Measurements from ENCODE around the gene LIPT1. TPM values are rescaled to one million over a fixed set of nuclear protein-coding genes. Genes with fewer than 3 reads are reported as not detected.
"Not testable (repeated sequence)": the region's sequence is repeated elsewhere in the genome, so short reads cannot be mapped to it uniquely, and the experiment has no call there.

LIPT1 gene
- total and polyA plus RNA-seq, 2 experiments from 2014 or later = 4.7 to 6.6 TPM

DNA sequence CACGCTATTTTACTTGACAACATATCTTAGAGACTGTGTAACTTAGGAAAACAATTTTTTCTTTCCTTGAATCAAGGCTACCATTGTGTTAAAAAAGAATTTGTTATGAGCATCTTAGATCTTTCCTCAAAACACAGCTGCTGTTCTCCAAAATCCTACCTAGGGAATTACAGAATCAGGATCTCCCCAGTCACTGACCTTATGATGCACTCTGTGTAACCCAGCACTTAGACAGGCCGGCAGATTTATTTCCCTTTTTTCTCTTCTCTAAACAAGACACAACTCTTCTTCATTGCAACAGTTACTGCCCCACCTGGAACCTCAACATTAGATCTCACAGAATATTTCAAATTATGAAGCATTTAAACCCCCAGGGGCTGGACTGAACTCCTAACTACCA, 26.8 kb upstream of the LIPT1 start:
- TF ChIP-seq CTCF (IDR thresholded peaks at IDR 0.05; ENCODE audit: low read depth, low read length) = no peak
- Histone ChIP-seq H3K9me3 (ENCODE audit: low read depth) (no peaks in the 10 kb centered on the region), H3K4me1 (ENCODE audit: low read depth) (no peaks in the 10 kb centered on the region), H3K4me3 (no peak overlapping the region), H3K36me3 (no peaks in the 10 kb centered on the region), H3K27me3 (no peaks in the 10 kb centered on the region), H3K27ac (no peak overlapping the region)
- DNase-seq (ENCODE audit: low read depth in 1 of 2, low spot score in 1 of 2) = no peak

DNA sequence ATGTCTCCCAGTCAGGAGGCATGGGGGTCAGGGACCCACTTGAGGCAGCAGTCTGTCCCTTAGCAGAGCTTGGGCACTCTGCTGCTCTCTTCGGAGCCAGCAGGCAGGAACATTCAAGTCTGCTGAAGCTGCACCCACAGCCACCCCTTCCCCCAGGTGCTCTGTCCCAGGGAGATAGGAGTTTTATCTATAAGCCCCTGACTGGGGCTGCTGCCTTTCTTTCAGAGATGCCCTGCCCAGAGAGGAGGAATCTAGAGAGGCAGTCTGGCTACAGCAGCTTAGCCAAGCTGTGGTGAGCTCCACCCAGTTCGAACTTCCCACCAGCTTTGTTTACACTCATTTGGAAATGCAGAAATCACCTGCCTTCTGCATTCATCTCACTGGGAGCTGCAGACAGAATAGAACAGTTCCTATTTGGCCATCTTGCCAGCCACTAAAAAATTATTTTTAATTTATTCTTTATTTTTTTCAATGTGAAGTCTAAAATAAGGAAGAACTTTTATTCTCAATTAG, 19.7 kb upstream of the LIPT1 start:
- not testable (repeated sequence) for H3K4me1 ChIP-seq (ENCODE audit: low read depth); H3K27ac ChIP-seq; H3K9me3 ChIP-seq (ENCODE audit: low read depth); H3K4me3 ChIP-seq; H3K36me3 ChIP-seq; DNase-seq (ENCODE audit: low read depth in 1 of 2, low spot score in 1 of 2); H3K27me3 ChIP-seq

- no peak overlapping the region for H3K4me3 ChIP-seq
- H3K4me1 ChIP-seq (ENCODE audit: low read depth) = peaks cover 5% of the 10 kb centered on the region
- no peaks in the 10 kb centered on the region for H3K36me3 ChIP-seq
- DNase-seq (ENCODE audit: low read depth in 1 of 2, low spot score in 1 of 2) = no peak
- no peaks in the 10 kb centered on the region for H3K9me3 ChIP-seq (ENCODE audit: low read depth)
- no peaks in the 10 kb centered on the region for H3K27me3 ChIP-seq
- no peak overlapping the region for H3K27ac ChIP-seq
- TF ChIP-seq CTCF (IDR thresholded peaks at IDR 0.05; ENCODE audit: low read depth, low read length) = no peak
Measured at GRCh38 chr2:99139003-99139402, 15.8 kb upstream of the LIPT1 start.

DNA sequence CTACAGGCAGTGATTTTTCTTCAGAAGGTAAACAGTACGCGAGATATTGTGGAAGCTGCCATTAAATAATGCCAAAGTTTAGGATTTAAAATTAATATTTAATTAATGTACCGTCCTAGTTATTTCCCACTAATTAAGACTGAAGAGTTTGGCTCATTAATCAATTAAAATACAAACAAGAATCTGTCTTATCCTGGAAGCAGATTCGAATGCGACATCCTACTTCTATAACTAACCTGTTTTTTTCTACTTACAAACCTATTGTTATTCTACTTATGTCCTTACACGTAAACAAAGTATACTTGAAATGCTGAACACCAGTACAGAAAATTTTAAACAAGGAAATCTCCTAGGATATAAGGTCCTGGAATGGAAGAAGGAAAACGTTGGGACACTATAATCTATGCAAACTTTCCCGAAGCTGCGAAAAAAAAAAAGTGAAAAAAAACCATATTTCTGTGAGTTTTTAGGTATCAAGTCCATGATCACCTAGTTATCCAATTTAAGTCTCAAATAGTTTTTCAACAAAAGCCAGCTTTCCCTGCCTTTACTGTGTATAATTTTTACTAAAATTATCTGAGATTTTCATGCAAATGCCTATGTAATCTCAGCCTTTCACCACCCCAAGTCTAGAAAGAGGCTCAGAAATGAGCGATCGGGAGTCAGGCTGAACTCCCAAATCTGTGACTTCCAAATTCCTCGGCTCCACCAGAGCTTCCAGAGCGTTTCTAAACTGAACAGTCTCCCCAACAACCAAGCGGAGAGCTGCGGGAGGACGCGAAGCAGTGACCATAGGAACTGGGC, 14.5 kb upstream of the LIPT1 start:
- Histone ChIP-seq H3K4me1 (ENCODE audit: low read depth) (peaks cover 5% of the 10 kb centered on the region), H3K27ac (peak overlapping the region; percentile 1), H3K27me3 (no peaks in the 10 kb centered on the region), H3K4me3 (peak overlapping the region; percentile 59), H3K36me3 (no peaks in the 10 kb centered on the region), H3K9me3 (ENCODE audit: low read depth) (no peaks in the 10 kb centered on the region)
- TF ChIP-seq CTCF (IDR thresholded peaks at IDR 0.05; ENCODE audit: low read depth, low read length) = no peak
- DNase-seq (ENCODE audit: low read depth in 1 of 2, low spot score in 1 of 2) = no peak

GRCh38 chr2:99140860-99141109, 14.0 kb upstream of the LIPT1 start:
- DNase-seq (ENCODE audit: low read depth in 1 of 2, low spot score in 1 of 2) = peak in 1 of 2 donors; percentile 26
- TF ChIP-seq CTCF (IDR thresholded peaks at IDR 0.05; ENCODE audit: low read depth, low read length) = no peak
- no peaks in the 10 kb centered on the region for H3K36me3 ChIP-seq
- no peaks in the 10 kb centered on the region for H3K27me3 ChIP-seq
- H3K4me1 ChIP-seq (ENCODE audit: low read depth) = peaks cover 5% of the 10 kb centered on the region
- H3K9me3 ChIP-seq (ENCODE audit: low read depth) = no peaks in the 10 kb centered on the region
- peak overlapping the region; percentile 59 for H3K4me3 ChIP-seq
- peak overlapping the region; percentile 1 for H3K27ac ChIP-seq

Data from cardiac muscle cell (in vitro differentiated cells and primary cell).